NCI-H524 treated with DMSO at 0.1 percent for 48 hours (cell line): ENCODE data around the gene KRT34.
"Not testable (repeated sequence)": the region's sequence is repeated elsewhere in the genome, so short reads cannot be mapped to it uniquely, and the experiment has no call there.

Experiments used
- DNase-seq: peaks from one replicate; lab custom pipeline; 2025; lab: John Stamatoyannopoulos, UW

KRT34 gene

DNA sequence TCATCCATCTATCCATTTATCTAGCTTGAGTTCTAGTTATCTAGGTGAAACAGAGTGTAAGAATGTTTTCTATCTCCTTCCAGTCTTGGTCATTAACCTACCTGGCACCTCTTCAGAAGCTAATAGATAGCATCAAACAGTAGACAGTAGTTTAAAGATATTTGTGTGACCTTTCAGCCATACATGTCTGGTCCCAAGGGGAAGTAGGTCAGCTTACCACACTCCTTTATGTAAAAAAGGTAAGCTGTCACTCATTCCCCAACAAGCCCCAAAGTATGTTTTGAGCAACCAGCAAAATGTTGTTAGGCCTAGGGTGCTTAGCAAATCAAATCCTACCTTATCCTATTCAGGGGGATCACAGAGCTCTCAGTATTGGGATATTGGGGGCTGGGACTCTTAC lies 16.0 kb downstream of the KRT34 start:
- DNase-seq: no peak

DNA sequence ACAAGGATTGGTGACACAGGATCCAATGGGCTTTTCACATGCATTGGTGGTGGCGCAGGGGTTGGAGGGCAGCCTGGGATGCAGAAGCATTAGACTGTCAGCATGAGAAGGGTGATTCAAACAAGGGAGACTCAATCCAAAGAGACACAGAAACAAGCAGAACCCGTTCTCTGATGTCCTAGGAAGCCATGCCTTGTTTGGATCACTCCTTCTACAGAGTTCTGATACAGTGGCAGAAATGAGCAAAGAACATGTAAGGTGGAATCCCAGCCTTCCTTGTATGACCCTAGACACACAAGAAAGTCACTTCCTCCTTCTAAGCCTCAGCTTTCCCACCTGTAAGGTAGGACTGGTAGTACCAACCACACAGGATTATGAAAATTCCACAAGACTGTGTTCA lies 18.2 kb downstream of the KRT34 start:
- DNase-seq: no peak

DNA sequence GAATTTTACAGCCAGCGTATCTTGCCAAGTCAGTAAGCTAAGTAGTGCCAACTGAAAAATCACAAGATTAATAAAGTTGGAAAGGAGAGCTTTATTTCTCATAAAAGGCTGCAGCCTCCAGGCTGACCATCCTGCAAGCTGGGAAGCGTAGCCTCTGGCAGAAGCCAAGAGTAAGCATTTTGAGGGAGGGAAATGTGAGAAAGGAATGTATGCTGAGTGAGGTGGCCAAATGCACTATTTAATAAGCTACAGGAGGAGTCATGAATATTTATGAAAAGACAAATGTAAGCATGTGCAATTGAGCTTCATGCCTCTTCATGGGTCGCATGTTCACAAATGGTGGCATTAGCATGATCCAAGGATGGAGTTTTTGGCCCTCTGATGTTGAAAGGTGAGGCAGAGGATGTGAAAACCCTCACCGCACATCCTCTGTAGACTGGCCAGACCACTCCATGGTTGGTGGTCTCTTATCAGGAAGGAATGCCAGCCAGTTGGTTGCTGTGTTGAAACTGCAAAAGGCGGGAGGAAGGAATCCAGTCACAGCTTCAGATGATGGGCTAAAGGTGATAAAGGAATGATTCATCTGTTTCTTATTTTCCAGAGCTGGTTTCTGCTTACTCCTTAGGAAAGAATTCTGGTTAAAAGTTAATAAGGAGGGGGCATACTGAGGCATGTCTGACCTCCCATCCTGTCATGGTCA lies 21.7 kb downstream of the KRT34 start:
- no peak for DNase-seq

DNA sequence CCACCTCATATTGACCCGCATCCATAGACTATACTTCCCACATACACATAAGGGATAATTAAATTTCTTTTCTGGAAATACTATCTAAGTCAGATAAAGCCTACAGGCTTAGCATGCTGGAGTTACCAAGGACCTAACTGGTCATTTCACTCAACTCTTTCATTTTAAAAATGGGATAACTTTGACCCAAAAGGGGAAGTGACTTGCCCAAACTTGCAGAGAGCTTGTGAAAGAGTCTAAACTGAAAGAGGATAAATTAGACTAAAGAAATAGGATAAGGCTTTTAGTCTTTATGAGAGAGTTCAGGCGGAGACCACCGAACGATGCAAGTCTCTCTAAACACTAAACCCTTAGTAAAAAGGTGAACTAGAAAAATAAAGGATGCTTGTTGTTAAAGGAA lies 27.6 kb downstream of the KRT34 start:
- DNase-seq: no peak

DNA sequence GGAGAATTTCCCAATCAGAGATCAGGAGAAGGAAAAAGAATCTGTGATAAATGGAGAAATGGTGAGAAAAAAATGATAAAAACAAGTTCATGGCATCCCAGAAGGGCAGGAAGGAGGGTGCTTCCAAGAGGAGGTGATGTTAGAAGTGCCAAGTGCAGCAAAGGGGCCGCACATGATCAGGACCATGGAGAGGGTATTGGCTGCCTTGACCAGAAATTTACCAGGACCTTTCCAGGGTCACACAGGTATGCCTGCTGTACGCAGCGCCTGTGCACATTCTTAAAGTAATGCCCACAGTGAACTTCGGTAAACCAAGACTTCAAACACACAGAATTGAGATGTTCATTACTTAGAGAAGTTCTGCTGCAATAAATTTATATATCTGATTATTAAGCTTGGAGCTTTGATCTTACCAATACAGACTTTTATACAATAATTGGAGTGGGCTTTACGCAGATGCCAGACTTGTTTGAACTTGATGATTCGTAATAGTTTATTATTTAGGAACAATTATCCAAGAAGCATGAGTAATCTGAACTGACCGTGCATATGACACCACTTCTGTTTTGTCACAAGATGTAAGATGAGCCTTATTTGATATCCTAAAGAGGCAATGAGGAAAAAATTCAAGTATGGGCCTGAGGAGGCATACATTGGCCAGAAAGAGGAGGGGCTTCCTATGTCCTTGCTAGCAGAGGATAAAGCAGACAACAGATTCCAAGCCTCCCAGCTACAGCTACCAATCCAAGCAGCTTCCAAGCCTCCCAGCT lies 29.3 kb downstream of the KRT34 start:
- DNase-seq: no peak

DNA sequence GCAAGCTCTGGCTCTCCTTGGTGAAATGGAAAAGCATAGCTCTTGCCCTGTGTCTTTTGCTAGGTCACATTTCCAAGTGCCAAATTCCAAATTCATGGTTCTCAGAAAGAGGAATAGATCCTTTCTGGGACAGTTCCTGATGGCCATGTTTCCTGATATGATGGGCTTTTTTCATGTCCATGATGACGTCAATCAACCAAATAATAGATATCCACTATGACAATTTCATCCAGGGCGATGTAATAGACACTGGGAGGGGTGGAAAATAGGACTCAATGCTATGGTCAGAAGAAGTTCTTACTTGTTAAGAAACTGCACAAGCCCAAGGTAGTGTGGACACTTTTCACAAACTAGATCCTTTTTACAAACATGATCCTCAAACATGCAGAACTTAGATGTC lies 30.9 kb downstream of the KRT34 start:
- no peak for DNase-seq

DNA sequence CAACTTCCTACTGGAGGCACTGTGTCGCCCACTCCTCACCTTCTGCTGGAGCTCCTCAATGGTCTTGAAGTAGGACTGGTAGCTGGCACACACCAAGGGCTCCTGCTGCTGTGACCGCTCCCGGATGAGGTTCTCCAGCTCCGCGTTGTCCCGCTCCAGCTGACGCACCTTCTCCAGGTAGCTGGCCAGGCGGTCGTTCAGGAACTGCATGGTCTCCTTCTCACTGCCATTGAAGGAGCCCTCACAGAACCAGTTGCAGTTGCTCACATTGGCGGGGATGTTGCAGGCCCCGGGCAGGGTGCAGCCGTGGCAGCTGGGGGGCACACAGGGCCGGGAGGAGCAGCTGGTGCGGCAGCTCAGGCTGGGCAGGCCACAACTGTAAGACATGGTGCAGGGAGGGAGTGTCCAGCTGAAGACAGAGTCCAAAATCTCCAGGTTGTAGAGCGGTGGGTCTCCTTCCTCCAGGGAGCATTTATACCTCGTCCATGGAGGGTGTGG lies 31.7 kb downstream of the KRT34 start, which contains the start of gene KRT33A:
TSS of gene KRT33A (minus strand) at position 448 of the 498 bp plus-strand sequence. CDS start at position 387, 61 bp downstream.
- DNase-seq: not testable (repeated sequence)

DNA sequence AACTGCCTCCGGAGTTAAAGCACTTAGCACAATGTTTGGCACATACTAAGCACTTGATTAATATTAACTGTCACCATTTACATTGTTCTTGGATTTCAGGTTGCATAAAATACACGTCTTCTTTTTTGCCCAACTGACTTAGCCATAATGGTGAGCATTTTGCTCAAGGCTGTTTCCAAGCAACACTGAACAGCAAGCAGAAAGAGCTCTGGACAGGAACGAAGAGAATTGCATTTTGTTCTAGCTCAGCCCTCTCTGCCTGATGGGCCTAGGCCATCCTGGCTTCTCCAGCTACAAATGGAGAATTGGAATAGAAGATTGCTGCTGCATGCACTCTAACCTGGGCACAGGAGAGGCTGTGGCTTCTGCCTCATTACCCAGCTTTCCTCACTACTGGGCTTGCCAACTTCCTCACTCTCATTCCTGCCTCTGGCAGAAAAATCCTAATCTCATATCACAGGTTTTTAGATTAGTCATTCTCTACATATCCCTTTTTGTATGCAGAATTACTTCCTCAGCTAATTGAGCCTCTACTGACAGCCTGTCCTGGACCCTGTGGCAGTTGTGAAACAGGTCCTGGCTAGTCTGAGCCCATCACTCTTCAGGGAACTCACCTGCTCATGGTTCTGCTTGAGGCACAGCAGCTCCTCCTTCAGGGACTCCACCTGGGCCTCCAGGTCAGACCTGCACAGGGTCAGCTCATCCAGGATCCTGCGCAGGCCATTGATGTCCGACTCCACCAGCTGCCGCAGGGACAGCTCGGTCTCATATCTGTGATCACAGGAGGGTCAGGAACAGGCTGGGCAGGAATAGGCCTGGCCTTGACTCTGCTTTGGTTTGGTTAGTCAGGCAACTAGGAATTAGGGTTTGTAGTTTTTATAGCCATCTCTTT lies 34.0 kb downstream of the KRT34 start:
- DNase-seq: no peak

DNA sequence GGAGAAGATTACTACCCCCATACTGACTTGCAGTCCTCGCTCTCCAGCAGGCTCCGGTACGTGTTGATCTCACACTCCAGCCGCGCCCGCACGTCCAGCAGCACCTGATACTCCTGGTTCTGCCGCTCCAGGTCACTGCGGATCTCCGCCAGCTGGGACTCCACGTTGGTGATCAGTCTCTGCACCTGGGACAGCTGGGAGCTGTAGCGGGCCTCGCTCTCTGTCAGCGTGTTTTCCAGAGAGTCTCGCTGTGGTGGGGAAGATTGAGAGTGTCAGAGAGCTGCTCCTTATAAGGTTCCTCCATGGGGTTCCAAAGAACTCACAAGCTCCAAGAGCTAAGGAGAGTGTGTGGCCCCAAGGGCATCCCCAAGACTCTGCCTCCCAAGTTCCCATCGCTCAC lies 35.7 kb downstream of the KRT34 start:
- not testable (repeated sequence) for DNase-seq

DNA sequence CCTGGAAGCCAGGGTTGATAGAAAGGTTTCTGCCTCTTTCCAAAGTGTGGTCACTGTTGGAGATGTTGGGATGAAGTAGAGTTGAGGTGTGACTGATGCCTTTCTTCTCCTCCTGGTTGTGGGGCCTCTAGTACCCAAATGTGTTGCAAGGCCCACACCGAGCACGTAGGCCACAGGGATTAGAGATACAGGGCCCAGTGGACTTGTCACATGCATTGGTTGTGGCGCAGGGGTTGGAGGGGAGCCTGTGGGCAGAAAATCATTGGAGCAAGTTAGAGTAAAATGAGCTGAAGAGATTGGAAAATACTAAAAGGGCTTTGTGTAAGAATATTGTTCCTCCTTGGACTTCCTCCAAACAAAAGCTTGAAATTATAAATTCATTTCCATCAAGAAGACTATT lies 36.1 kb downstream of the KRT34 start:
- no peak for DNase-seq

DNA sequence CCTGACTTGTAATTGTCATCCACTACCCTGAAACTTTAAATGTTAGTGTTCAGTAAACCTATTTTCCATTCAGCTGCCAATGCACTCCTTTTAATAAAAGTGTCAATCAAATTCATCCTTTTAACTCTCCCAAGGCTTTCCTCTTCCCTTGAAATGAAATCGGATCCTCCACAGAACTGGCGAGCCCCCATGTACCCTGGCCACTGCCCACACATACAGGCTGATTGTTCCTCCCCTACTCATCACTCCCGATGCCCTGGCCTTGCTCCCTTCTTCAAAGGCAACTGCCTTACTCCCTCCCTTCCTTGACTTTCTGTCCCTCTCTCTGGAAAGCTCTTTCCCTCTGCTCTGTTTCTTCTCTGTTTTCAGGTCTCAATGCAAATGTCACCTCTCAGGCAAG lies 39.1 kb downstream of the KRT34 start:
- DNase-seq: no peak

DNA sequence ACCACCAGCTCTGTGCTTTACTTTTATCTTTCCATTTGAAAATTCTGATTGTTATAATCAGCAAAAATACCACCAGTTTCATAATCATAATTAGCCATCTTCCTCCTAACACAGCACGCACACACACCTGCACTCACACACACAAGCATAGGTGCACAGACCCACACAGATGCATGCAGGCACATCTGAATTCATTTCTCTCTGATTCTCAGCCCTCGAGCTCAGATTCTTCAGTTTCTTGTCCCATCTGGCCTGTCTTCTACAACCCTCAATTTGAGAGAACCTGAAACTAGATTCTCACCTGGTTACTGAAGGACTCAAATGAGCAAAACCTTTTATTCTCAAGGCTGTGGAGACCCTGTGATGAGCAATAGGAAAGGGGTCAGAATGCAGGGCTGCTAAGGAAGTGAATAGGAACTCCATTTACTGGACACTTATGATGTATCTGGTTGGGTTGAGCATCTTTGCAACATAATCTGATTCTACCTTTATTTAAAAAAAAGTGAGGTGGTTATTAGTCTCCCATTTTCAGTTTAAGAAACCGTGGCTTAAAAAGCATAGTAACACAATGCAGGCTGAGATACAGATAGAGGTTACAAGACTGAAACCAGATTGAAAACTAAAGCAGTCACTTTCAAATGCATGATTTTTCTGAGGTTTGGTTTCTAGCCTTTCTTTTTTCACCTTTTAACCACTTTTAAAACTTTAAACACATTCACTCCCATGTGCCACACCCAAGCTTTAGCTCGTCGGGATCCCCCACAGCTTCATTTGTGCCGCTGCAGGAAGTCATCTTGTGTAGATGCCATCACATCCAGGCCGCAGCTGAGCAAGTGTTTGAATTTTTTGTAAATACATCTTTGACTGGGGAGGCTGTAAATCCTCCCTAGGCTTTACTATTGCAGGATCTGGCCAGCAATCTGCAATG lies 40.9 kb downstream of the KRT34 start:
- DNase-seq: no peak

DNA sequence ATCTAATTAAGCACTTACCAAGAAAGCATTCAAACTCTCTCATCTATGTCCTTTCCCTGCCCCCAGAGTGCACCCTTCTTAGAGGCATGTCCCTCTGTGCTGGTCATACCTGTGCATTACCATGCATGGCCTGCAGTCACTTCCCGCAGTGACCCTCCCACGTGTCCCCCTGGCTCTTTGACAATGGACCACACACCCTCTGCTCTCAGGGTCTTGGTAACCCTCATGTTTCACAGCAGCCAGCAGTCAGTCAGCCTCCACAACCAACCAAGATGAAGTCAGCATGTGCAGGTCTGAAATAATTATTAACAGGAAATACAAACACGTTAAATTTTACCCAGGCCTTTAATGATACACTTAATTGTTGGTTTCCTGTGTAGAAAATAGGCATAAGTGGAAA lies 41.6 kb downstream of the KRT34 start:
- DNase-seq: no peak

DNA sequence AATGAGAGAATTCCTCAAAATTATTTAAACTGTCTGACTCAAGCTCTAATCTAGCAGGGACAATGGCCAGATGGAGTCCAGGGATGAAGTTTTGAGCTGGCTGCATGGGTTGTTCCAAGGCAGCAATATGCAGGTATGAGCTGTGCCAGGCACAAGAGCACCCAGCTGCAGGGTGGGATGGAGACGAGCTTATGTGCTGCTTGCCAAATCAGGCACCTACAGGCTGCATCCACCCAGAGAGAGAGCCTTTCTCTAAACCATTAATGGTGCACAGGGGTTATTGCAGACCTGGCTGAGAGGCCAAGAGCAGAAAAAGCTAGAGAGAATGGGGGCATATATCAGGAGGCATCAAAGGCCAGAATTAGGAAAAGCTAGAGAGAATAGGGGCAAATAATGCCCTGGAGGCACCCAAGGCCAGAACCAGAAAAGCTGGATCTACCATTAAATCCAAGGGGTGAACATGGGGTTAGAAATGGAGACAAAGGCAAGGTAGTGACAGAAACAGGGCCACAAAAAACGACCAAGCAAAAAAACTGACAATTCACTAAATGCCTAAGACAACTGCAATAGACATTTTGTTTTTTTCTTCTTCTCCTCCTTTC lies 42.4 kb downstream of the KRT34 start:
- DNase-seq: no peak

DNA sequence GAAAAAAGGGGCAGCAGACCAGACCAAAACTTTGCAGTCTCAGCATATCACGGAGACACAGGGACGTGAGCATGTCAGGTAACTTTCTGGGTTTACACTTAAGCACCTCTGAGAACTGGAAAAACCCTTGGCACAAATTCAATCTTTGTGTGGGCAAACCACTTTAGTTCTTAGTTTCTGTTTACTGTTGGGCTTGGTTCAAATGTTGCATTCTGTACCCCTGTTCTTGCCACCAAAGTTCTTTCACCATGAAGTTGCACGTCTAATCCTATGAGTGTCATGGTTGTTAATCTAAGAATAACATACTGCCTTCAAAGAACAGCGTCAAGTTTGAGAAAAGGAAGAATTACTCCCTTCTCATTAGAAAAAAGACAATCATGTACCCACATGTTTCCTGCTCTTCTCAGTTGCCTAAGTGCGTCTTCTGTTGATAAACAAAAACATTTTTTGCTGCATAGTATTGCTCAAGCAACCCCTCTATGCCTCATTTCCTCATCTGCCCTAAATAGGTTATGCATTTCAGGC lies 43.1 kb downstream of the KRT34 start:
- no peak for DNase-seq

DNA sequence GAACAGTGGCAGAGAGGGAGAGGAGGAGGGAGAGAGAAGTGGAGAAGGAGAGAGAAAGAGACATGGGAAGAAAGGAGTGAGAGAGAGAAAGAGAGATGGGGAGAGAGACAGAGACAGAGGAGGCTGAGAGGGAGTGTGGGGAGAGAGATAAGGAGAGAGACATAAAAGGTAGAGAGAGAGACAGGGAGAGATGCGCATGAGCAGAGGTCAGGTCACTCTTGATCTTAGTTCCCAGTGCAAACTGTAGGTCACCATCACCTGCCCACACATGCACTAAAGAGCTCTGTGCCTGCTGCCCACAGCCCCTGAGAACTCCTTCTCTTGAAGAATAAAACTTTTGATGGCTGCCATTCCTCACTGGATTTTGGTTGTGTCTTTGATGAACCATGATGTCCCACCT lies 46.4 kb downstream of the KRT34 start:
- no peak for DNase-seq

DNA sequence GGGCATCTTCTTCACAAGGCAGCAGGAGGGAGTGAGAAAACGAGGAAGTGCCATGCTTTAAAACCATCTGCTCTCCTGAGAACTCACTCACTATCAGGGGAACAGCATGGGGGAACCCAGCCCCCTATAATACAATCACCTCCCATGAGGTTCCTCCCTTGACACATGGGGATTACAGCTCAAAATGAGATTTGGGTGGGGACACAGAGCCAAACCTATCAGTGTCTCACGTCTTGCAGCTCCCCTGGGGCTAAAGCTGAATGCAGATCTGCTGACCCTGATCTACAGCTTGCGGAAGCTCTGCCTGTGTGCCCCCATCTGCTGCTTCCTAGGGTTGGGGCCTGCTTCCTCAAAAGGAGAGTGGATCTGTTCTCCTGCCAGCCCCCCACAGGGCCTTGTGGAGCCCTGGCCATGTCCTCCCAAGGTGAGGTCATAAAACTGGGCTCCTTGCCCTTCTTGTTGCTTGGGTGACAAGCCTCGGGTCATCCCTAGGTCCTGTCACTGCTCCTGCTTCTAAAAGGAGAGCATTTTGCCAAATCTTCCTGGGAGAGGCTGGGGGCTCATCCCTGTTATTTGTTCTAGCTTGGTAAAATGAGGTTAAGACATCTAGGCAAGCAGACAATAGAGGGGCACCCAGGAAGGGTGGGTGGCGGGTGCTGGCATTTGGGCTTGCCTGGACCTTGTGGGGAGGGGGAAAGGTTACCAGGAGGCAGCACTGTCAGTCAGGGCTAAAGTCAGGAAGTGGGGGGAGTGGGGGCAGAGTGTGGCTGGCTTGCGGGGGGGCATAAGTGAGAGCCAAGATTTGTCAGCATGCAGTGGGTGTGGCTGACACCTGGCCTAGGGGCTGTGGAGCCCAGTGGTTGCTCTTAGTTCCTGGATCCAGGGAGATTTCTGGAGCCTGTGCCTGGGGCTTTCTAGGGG lies 47.5 kb downstream of the KRT34 start:
- DNase-seq: no peak

DNA sequence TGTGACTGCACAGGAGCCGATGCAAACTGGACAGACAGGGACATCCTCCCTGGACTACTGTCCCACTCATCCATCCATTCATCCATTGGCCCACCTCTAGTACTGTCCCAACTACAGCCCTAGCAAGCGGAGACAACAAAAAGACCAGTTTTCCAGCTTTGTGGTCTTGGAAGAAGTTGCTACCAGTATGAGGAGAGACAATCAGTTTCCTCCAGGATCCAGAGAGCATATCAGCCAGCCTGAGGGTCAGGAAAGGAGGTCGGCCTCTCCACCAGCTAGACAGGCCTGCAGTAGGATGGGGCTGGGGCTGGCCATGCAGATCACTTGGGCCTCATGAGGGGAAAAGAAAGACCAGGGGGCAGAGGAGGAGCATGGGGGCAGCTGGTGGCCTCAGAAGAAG lies 48.3 kb downstream of the KRT34 start:
- no peak for DNase-seq

DNA sequence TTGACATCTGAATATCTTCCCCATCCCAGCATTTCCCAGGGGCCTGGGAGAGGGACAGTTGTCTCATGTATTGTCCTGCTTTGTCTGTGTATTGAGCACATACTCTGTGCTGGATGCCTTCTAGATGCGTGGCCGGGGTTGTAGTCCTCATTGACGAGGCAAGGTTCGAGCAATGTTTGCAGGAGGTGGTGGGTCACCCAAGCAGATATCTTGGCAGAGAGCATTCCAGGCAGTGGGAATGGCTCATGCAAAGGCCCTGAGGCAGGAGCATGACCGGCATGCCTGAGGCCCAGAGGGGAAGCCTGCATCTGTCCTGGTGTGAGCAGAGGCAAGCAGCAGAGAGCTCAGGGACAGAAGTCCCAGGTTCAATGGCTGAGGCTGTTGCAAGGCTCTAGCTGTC lies 49.0 kb downstream of the KRT34 start:
- no peak for DNase-seq

DNA sequence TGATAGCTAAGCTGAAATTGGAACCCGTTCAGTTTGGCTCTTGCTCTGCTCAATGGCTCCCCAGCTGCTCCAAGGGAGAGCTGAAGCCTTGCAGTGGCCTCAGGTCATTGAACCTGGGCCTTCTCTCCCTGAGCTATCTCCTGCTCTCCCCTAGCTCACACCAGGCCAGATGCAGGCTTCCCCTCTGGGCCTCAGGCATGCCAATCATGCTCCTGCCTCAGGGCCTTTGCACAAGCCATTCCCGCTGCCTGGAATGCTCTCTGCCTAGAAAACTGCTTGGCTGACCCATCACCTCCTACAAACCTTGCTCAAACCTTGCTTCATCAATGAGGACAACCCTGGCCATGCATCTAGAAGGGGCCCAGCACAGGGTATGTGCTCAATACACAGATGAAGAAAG lies 49.9 kb downstream of the KRT34 start:
- DNase-seq: no peak
